GM23338 (cell line): ENCODE results near the gene PDHX. TPM values are rescaled to one million over a fixed set of nuclear protein-coding genes. Genes with fewer than 3 reads are reported as not detected.

Experiments
- ATAC-seq: fragments of 200-7000 bp; cut with Tn5 transposase; 3 replicates; pipeline ENCODE4 v1.9.1; 2020
- DNase-seq: peaks from one replicate; pipeline ENCODE4 v3.0.0-alpha.2; 2015; ENCODE audit warnings: low spot score
- H2AFZ ChIP-seq: fragments of 200-600 bp; sonication (generic); 2 replicates; pipeline ENCODE4 v1.8.0; 2016; ENCODE audit warnings: antibody characterized with exemption, mild to moderate bottlenecking, moderate library complexity
- H3F3A ChIP-seq: fragments of 200-600 bp; sonication (generic); replicated peaks from 2 replicates; pipeline ENCODE4 v1.8.0; 2017; ENCODE audit warnings: antibody characterized with exemption, mixed run types, low read depth
- H3K27ac ChIP-seq: fragments of 200-600 bp; sonication (generic); 2 replicates; pipeline ENCODE4 v1.6.1; 2016; ENCODE audit warnings: low read depth
- H3K27me3 ChIP-seq: fragments of 200-600 bp; sonication (generic); 2 replicates; pipeline ENCODE4 v1.8.0; 2016; ENCODE audit warnings: mild to moderate bottlenecking, mixed run types, moderate library complexity; ENCODE audit not compliant: insufficient read depth
- H3K36me3 ChIP-seq: fragments of 200-600 bp; sonication (generic); 2 replicates; pipeline ENCODE4 v1.8.0; 2016; ENCODE audit warnings: mild to moderate bottlenecking; ENCODE audit not compliant: insufficient read depth
- H3K4me1 ChIP-seq: fragments of 200-600 bp; sonication (generic); 2 replicates; pipeline ENCODE4 v1.8.0; 2016; ENCODE audit warnings: mild to moderate bottlenecking, moderate library complexity; ENCODE audit not compliant: insufficient read depth
- H3K4me2 ChIP-seq: fragments of 200-600 bp; sonication (generic); 2 replicates; pipeline ENCODE4 v1.7.1; 2017; ENCODE audit warnings: mixed run types
- H3K4me3 ChIP-seq: fragments of 200-600 bp; sonication (generic); 2 replicates; pipeline ENCODE4 v1.6.1; 2016; ENCODE audit warnings: mixed run types
- H3K79me2 ChIP-seq: fragments of 200-600 bp; sonication (generic); replicated peaks from 2 replicates; pipeline ENCODE4 v1.8.0; 2017; ENCODE audit warnings: mild to moderate bottlenecking; ENCODE audit not compliant: insufficient read depth
- H3K9me2 ChIP-seq: fragments of 200-600 bp; sonication (generic); 2 replicates; pipeline ENCODE4 v1.8.0; 2017; ENCODE audit not compliant: insufficient read depth
- H4K20me1 ChIP-seq: fragments of 200-600 bp; sonication (generic); replicated peaks from 2 replicates; pipeline ENCODE4 v1.8.0; 2017; ENCODE audit warnings: mild to moderate bottlenecking; ENCODE audit not compliant: insufficient read depth
- H3K27ac Mint-ChIP-seq: 2 replicates; pipeline ENCODE4 v1.8.0; 2020; ENCODE audit warnings: inconsistent platforms, mild to moderate bottlenecking, moderate library complexity, mixed read lengths
- H3K27me3 Mint-ChIP-seq: 3 replicates; pipeline ENCODE4 v1.8.0; 2022; ENCODE audit warnings: low read depth, mild to moderate bottlenecking, moderate library complexity, mixed read lengths, inconsistent platforms; ENCODE audit not compliant: insufficient read depth, poor library complexity
- H3K36me3 Mint-ChIP-seq: 3 replicates; pipeline ENCODE4 v1.8.0; 2021; ENCODE audit warnings: low read depth, mild to moderate bottlenecking, inconsistent platforms, moderate library complexity, mixed read lengths
- H3K4me1 Mint-ChIP-seq: 3 replicates; pipeline ENCODE4 v1.8.0; 2020; ENCODE audit warnings: mild to moderate bottlenecking, inconsistent platforms, mixed read lengths
- H3K4me3 Mint-ChIP-seq: 3 replicates; pipeline ENCODE4 v1.8.0; 2021; ENCODE audit warnings: moderate library complexity, mild to moderate bottlenecking, inconsistent platforms, mixed read lengths
- H3K9me3 Mint-ChIP-seq: 3 replicates; pipeline ENCODE4 v1.8.0; 2020; ENCODE audit warnings: moderate library complexity, mild to moderate bottlenecking, inconsistent platforms, mixed read lengths
- CREB1 ChIP-seq: fragments of 250-450 bp; sonication (Bioruptor Pico); IDR thresholded peaks from 2 replicates; pipeline ENCODE4 v1.5.0; 2020; ENCODE audit warnings: low read depth, mild to moderate bottlenecking, moderate library complexity
- EZH2phosphoT487 ChIP-seq: fragments of 200-600 bp; sonication (generic); IDR thresholded peaks from one replicate; pipeline ENCODE4 v1.8.1; 2018; ENCODE audit warnings: antibody characterized with exemption; ENCODE audit not compliant: unreplicated experiment
- JUNB ChIP-seq: IDR thresholded peaks from one replicate; pipeline ENCODE4 v1.6.1; 2016; ENCODE audit warnings: antibody characterized with exemption; ENCODE audit not compliant: unreplicated experiment
- STAT1 ChIP-seq: IDR thresholded peaks from one replicate; pipeline ENCODE4 v1.6.1; 2016; ENCODE audit warnings: antibody characterized with exemption; ENCODE audit not compliant: unreplicated experiment
- ZNF114 ChIP-seq: fragments of 250-450 bp; sonication (Bioruptor Pico); IDR thresholded peaks from 2 replicates; pipeline ENCODE4 v1.5.0; 2020; ENCODE audit warnings: mild to moderate bottlenecking, moderate library complexity
- polyA plus RNA-seq: library from polyadenylated mRNA; unstranded; fragments of >200 nt; fragmentation: Nextera tagmentation; extraction: Ambion mirVana; gene quantifications from 2 replicates; pipeline ENCODE4 v1.2.1, GENCODE V29; 2016
- total RNA-seq: library from RNA; depleted of rRNA; stranded (reverse); fragments of >200 nt; shearing (Covaris generic); gene quantifications from 2 replicates; pipeline ENCODE4 v1.2.3, GENCODE V29; 2014
- TF ChIP-seq, protein P1 (sequence below): fragments of 250-450 bp; sonication (Bioruptor Pico); IDR thresholded peaks from 2 replicates; pipeline ENCODE4 v1.5.0; 2020; ENCODE audit warnings: mild to moderate bottlenecking, moderate library complexity
- TF ChIP-seq, protein P2 (sequence below), 2 experiments: fragments of 200-600 bp in 1 of 2; sonication (generic) in 1 of 2; conservative IDR thresholded peaks; 2 replicates each; pipeline versions ENCODE4 v1.5.1 to v1.6.1; 2016 to 2017; ENCODE audit warnings: antibody characterized with exemption in 2 of 2, low read depth in 2 of 2, mild to moderate bottlenecking in 2 of 2, moderate library complexity in 1 of 2

Gene PDHX
- total and polyA plus RNA-seq, 2 experiments from 2014 or later = 36.9 to 40.2 TPM

DNA sequence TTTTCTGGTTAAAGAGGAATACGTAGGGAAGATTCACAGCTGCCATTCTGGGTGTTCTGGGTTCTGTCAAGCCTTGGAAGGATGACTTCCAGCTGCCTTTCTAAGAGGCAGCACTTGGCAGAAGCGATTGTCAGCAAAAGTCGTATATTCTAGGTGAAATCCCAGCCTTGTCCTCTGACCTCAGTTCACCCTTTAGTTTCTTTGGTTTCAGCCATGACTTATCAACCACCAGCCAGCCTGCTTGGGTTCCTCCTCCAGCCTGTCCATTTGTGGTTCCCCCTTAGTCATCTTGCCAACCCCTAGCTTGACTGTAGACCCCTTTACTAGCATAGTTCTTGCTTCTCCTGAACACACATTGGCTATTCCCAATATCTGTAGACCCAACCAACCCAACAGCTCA is 120.2 kb downstream of the PDHX start (continued):
- TF ChIP-seq, protein P1, sequence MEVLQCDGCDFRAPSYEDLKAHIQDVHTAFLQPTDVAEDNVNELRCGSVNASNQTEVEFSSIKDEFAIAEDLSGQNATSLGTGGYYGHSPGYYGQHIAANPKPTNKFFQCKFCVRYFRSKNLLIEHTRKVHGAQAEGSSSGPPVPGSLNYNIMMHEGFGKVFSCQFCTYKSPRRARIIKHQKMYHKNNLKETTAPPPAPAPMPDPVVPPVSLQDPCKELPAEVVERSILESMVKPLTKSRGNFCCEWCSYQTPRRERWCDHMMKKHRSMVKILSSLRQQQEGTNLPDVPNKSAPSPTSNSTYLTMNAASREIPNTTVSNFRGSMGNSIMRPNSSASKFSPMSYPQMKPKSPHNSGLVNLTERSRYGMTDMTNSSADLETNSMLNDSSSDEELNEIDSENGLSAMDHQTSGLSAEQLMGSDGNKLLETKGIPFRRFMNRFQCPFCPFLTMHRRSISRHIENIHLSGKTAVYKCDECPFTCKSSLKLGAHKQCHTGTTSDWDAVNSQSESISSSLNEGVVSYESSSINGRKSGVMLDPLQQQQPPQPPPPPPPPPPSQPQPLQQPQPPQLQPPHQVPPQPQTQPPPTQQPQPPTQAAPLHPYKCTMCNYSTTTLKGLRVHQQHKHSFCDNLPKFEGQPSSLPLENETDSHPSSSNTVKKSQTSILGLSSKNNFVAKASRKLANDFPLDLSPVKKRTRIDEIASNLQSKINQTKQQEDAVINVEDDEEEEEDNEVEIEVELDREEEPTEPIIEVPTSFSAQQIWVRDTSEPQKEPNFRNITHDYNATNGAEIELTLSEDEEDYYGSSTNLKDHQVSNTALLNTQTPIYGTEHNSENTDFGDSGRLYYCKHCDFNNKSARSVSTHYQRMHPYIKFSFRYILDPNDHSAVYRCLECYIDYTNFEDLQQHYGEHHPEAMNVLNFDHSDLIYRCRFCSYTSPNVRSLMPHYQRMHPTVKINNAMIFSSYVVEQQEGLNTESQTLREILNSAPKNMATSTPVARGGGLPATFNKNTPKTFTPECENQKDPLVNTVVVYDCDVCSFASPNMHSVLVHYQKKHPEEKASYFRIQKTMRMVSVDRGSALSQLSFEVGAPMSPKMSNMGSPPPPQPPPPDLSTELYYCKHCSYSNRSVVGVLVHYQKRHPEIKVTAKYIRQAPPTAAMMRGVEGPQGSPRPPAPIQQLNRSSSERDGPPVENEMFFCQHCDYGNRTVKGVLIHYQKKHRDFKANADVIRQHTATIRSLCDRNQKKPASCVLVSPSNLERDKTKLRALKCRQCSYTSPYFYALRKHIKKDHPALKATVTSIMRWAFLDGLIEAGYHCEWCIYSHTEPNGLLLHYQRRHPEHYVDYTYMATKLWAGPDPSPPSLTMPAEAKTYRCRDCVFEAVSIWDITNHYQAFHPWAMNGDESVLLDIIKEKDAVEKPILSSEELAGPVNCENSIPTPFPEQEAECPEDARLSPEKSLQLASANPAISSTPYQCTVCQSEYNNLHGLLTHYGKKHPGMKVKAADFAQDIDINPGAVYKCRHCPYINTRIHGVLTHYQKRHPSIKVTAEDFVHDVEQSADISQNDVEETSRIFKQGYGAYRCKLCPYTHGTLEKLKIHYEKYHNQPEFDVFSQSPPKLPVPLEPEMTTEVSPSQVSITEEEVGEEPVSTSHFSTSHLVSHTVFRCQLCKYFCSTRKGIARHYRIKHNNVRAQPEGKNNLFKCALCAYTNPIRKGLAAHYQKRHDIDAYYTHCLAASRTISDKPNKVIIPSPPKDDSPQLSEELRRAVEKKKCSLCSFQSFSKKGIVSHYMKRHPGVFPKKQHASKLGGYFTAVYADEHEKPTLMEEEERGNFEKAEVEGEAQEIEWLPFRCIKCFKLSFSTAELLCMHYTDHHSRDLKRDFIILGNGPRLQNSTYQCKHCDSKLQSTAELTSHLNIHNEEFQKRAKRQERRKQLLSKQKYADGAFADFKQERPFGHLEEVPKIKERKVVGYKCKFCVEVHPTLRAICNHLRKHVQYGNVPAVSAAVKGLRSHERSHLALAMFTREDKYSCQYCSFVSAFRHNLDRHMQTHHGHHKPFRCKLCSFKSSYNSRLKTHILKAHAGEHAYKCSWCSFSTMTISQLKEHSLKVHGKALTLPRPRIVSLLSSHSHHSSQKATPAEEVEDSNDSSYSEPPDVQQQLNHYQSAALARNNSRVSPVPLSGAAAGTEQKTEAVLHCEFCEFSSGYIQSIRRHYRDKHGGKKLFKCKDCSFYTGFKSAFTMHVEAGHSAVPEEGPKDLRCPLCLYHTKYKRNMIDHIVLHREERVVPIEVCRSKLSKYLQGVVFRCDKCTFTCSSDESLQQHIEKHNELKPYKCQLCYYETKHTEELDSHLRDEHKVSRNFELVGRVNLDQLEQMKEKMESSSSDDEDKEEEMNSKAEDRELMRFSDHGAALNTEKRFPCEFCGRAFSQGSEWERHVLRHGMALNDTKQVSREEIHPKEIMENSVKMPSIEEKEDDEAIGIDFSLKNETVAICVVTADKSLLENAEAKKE (CRISPR knock-in tag) = no peak
- TF ChIP-seq, protein P2, sequence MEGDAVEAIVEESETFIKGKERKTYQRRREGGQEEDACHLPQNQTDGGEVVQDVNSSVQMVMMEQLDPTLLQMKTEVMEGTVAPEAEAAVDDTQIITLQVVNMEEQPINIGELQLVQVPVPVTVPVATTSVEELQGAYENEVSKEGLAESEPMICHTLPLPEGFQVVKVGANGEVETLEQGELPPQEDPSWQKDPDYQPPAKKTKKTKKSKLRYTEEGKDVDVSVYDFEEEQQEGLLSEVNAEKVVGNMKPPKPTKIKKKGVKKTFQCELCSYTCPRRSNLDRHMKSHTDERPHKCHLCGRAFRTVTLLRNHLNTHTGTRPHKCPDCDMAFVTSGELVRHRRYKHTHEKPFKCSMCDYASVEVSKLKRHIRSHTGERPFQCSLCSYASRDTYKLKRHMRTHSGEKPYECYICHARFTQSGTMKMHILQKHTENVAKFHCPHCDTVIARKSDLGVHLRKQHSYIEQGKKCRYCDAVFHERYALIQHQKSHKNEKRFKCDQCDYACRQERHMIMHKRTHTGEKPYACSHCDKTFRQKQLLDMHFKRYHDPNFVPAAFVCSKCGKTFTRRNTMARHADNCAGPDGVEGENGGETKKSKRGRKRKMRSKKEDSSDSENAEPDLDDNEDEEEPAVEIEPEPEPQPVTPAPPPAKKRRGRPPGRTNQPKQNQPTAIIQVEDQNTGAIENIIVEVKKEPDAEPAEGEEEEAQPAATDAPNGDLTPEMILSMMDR (conservative IDR thresholded peaks at IDR 0.05; ENCODE audit: low read depth in 2 of 2) = no peak
- TF ChIP-seq ZNF114 (CRISPR knock-in tag) (no peak), STAT1 (no peak), CREB1 (CRISPR knock-in tag) (no peak), EZH2phosphoT487 (no peak)

GRCh38 chr11:35038211-35038928 is 122.0 kb downstream of the PDHX start:
- no peaks in the 10 kb centered on the region for H3K27me3 Mint-ChIP-seq
- no peak overlapping the region for H3K27ac Mint-ChIP-seq
- no peak for ATAC-seq

More at GRCh38 chr11:35038211-35038928, 122.0 kb downstream of the PDHX start:
- Mint-ChIP-seq H3K4me3 (no peak overlapping the region), H3K4me1 (no peaks in the 10 kb centered on the region), H3K36me3 (no peaks in the 10 kb centered on the region), H3K9me3 (no peaks in the 10 kb centered on the region)
- TF ChIP-seq JUNB (no peak), CREB1 (CRISPR knock-in tag) (no peak), STAT1 (no peak)
- Histone ChIP-seq H3F3A (no peaks in the 10 kb centered on the region), H3K4me2 (no peak overlapping the region), H3K27ac (no peak overlapping the region), H4K20me1 (no peaks in the 10 kb centered on the region), H3K79me2 (no peaks in the 10 kb centered on the region), H2AFZ (no peak overlapping the region), H3K4me3 (no peak overlapping the region), H3K27me3 (no peaks in the 10 kb centered on the region), H3K9me2 (peaks cover 19% of the 10 kb centered on the region; the same call in 1 of the 2 replicates), H3K36me3 (no peaks in the 10 kb centered on the region), H3K4me1 (no peaks in the 10 kb centered on the region)
- DNase-seq = no peak
